GM19239 (cell line): ENCODE measurements around the gene LFNG.

Experiments used
- DNase-seq: peaks from one replicate; pipeline ENCODE4 v3.0.0; 2011; ENCODE audit warnings: low spot score; ENCODE audit not compliant: insufficient read length
- FAIRE-seq: peaks from 2 replicates; lab custom pipeline; 2011; peaks lifted over from hg19 to GRCh38; lab: Jason Lieb, UNC

Gene LFNG

DNA sequence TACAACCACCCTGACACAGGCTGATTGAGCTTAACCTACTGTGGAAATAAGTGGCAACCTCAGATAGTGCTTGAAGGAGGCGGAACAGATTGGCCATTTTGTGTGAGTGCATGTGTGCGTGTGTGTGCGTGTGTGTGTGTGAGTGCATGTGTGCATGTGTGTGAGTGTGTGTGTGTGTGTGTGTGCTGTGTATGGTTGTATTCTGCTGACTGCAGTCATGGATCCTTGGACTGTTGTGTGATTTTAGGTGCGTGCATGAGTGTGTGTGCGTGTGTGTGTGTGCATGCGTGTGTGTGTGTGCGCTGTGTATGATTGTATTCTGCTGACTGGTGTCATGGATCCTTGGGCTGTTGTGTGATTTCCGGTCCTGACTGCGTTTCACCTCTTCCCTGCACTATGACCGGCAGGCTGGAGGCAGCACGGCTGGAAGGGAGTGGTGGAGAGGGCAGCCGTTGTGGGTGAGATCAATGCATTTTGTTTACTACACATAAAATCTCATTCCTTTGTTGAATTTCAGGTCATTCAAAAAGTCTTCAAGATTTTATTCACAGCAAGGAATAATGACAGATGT, 45.5 kb downstream of the LFNG start:
- FAIRE-seq (no peak), DNase-seq (no peak)

DNA sequence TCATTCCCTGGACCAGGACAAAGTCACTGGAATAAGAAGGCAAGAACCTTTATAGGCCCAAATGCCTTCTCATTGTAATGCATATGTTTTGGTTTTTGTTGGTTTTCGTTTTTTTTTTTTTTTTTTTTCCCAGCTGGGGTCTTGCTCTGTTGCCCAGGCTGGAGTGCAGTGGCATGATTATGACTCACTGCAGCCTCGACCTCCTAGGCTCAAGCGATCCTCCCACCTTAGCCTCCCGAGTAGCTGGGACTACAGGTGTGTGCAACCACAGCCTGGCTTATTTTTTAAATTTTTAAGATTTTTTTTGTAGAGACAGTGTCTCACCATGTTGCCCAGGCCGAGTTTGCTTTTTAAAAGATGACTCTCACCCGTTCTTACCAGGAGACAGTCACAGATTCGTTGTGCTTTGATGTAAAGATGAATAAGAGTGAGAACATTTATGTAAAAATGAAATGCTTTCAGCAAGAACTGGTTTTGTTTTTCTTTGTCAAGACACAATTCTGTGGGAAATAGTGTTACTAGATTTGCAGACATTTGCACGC, 46.8 kb downstream of the LFNG start:
- no peak for FAIRE-seq
- no peak for DNase-seq

DNA sequence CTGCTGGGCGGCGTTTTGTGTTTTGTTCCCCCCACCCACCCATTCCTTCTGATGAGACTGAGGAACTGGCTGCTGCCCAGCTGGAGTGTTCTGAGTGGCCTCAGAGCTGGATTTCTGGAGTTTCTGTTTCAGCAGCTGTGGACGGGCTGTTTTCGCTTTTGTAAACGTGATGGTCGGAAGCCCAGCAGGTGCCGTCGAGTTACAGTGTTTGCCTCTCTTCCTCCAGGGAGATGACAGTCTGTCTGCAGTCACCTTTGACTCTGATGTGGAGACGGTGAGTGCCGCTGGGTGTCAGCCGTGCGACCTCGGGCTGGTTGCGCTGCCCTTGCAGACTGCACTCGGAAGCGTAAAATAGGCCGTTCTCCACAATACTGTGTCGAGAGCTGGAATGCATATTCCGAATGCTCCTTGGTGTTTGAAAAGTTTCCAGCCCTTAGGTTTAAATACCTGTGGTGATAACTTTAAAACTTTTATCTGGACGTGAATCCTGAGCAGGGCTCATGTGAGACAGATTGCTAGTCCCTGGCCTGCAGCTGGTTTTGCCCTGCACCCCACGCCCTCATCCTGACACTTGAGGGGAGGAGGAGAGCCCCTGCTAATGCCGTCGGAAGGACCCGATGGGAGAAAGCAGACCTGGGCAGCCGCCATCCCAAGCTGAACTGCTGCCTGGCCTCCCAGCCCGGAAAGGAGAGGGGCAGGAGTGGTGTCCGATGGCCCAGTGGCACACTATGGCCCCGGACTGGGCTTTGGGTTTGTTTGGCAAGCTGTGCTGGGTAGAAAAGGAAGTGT, 47.5 kb downstream of the LFNG start:
- no peak for FAIRE-seq

DNA sequence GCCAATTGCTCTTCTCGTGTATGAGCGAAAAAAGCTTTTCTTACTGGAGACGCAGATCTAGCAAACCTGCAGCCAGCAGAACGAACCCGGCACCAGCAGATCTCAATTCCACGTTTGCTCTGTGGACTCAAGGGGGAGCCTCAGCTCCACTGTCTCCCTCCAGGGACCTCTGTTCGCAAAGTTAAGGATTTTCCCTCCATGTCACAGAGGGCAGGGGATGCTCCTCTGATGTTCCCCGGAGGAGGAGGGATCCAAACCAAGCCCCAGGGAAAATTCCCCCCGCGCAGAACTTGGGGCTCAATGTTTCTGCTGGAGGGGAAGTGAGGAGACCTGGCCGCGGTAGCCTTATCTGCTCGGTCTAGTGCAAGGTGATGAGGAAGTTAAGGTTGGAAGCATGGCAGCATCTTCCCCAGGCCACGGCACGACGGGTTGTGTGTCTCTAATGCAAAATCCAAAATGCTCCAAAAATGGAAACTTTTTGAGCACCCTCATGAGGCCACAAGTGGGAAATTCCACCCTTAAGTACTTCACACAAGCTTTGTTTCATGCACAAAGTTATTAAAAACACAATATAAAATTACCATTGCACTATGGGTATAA, 48.2 kb downstream of the LFNG start:
- DNase-seq (no peak), FAIRE-seq (no peak)

More for the DNA sequence above, 47.5 kb downstream of the LFNG start:
- DNase-seq: no peak

DNA sequence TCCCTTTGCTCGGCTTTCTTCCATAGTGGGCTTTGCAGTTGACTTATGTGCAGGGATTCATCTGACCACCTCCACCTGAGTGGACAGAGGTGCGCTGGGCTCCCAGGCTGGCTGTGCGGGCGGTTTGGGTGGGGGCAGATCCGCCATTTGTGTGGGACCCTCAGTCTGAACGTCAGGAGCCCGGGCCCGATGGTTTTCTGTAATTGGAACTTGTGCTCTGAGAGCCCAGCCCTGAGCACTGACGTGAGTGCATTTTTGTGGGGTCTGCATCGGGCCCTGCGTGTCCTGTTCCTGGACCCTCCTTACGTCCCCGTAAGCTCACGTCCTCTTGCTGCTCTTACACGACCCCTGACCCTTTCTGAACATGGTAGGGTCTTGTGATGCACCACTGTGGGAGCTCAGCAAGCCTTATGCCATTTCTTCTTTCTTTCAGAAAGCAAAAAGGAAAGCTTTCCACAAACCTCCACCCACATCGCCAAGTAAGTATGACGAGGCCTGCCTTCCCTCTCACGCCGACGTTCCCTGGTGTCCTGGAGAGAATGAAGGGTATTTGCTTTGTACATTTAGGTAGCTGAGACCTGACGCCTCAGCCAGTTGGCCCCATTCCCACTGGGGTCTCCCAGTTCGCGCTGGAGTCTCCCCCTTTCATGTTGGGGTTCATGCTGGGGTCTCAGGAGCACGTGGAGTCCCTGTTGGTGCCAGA, 49.1 kb downstream of the LFNG start:
- DNase-seq (no peak), FAIRE-seq (no peak)

DNA sequence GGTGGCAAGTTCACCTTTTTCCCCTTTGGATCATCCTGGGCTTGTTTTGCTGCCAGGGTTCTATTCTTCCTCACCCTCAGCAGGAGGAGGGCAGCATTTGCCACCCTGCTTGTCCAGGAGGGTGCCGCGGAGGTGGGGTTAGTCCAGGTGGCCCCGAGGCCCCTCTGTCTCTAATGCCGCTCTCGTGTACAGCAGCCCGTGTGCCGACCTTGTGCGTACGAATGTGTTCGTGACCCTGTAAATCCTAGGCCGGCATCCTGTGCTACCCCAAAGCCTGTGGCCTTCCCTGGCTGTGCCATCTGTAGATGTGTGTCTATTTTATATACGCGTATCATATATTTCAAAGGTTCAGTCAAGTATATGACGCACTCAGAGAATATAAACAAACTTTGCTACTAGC, 49.8 kb downstream of the LFNG start:
- no peak for FAIRE-seq
- no peak for DNase-seq

DNA sequence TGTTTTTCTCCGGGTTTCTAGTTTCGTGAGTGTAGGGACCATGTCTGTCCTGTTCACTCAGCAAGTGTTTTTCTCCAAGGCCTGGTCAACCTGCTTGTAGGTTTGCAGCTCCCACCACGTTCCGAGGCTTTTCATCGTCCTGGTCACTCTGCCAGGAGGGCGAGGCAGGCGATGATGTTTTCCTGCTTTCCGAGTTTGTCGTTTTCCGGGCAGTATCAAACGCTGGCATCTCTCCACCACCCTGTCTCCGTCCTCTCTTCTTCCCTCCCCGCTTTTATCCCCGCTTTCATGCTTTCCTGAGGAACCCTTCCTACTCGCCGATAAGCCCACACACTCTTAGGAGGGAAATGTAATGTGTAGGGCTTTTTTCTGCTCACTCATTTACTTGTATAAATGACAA, 50.4 kb downstream of the LFNG start:
- DNase-seq (no peak), FAIRE-seq (no peak)

DNA sequence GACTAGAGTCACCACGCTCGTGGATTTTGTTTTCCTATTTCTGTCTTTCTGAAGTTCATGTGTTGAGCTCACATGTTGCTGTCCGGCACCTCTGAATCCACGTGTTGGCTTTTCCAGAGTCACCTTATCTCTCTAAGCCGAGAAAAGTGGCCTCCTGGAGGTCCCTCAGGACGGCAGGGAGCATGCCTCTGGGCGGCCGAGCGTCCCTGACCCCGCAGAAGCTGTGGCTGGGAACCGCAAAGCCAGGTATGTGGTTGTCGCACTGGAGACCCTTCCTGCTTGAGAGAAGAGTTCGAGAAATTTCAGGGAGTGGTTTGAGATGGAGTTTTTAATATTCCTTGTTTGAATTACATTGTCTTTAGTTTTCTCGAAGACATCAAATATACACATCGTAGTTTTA, 51.8 kb downstream of the LFNG start:
- FAIRE-seq: no peak
- DNase-seq: no peak

DNA sequence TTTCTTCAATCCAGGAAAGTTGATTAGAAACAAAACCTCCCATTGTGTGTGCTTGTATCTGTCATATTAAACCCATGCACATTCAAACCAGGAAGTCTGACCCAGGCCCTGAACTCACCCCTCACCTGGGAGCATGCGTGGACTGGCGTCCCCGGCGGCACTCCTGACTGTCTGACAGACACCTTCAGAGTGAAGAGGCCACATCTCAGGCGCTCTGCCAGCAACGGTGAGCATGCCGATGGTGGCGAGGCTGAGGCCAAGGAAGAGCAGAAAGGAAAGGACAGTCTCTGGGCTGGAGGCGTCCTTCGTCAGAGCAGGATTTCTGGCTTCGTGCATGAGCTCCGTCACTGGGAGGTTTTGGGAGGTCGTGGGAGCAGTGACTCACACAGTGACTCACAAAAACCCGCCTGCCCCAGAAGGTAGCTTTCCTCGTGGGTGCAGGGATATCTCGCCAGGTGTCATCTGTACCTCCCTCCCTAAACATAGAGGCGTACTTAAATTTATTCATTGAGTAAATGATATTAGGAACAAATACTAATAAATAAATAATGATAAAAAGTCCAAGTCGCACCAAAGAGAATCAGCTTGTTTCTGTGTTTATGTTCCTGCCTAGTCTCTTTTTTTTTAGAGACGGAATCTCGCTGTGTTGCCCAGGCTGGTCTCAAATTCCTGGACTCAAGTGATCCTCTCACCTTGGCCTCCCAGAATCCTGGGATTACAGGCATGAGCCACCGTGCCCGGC, 52.7 kb downstream of the LFNG start:
- DNase-seq (no peak), FAIRE-seq (no peak)

DNA sequence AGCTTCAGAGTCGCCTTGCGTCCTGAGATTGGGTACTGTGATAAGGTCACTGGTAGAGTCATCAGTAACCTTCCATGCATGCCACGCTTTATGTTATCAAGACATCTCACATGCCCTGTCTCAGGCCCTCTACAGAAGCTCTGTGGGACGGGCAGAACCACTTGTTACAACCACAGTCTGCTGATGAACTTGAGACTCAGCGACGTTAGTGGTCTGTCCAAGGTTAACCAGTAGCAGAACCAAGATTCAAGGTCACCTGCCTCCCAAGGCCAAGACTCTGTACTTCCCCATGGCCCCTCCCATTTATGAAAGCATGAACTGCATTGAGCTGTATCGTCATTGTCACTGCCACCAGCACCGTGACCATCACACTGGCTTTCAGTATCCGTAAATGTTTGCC, 54.2 kb downstream of the LFNG start:
- DNase-seq (no peak), FAIRE-seq (no peak)

DNA sequence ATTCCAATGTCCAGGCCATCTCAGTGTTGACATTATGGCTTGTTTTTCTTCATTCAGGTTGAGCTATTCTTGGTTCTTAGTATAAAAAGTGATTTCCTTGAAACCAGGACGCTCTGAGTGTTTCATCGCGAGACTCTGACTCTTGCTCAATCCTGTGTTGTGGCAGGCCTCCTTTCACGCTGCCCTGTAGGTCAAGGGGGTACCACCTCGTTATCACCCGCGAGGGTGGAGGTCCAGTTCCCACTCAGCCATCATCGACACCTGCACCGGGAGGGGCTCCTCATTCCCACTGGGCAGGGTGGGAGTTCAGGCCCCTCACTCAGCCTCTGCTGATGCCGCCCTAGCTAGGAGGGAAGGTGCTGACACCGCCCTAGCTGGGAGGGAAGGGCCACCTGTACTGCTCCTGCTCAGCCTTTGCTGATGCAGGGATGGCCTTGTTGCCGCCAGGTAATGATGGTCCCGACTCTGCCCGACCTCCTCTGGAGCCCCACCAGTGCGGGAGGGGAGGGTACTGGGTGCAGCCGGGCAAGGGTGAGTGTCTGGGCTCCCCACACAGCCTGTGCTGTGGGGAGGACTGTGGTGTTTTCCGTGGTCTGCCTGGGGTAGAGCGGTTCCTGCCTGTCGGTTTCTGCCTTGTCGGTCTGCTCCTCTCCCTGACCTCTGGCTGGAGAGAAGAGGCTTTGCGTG, 55.6 kb downstream of the LFNG start:
- FAIRE-seq (no peak), DNase-seq (no peak)

DNA sequence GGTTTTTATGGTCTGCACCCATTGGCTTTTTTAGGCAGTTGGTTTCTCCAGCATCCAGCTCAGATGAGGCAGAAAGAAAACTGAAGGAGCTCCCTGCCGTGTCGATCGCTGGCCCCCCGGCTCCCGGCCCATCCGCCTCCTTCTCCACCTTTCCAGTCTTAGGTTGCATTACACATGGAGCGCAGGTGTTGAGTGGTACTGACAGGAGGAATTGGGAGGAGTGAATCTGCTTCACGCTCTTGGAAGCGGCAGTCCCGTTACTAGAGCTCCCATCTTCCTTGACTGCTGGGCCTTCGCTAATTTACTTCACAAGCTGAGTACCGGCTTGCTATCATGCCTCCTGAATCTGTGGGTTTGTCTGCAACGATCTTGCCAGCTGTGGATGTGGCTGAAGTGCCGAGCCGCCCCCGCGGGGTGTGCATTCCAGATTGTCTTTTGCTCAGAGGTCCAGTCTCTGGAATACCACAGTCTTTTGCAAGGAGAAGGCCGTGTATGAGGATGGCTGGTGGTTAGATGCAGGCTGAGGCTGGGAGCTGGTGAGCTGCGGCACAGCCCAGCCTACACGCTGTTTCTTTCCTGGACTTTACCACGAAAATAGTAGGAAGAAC, 56.3 kb downstream of the LFNG start:
- no peak for FAIRE-seq
- DNase-seq: no peak

DNA sequence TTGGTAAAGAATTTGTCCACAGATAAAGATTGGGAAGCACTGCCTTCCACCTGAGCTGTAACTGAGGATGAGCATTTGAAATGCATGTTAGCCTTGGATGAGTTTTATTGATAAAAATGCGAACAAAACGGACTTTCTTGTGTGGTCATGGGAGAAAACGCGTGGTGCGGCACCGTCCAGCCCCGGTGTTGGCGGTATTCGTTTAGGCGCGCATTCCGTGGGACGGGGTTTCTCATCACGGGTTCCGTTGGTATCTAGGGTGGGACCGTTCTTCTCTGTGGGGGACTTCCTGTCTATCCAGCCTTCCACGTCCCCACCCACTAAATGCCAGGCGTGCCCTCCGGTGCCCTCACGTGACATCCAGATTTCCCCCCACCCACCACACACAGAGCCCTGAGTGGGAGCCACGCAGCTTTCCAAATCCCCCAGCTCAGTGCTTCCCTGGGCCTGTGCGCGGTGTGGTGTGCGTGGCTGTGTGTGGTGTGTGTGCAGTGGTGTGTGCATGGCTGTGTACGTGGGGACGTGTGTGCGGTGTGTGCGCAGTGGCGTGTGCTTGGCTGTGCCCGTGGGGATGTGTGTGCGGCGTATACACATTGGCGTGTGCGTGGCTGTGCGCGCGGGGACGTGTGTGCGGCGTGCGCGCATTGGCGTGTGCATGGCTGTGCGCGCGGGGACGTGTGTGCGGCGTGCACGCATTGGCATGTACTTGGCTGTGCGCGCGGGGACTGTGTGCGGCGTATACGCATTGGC, 57.3 kb downstream of the LFNG start:
- no peak for FAIRE-seq

More for the DNA sequence above, 57.3 kb downstream of the LFNG start:
- no peak for DNase-seq
